IMR-90 (cell line): ENCODE results near the gene TMEM231. TPM values are rescaled to one million over a fixed set of nuclear protein-coding genes. Genes with fewer than 3 reads are reported as not detected.

Experiments used
- ATAC-seq: fragments of 200-7000 bp; cut with Tn5 transposase; 2 replicates; pipeline ENCODE4 v1.9.1; 2020; ENCODE audit warnings: low read depth, mild to moderate bottlenecking, moderate library complexity
- BruUV-seq: library from RNA; stranded (reverse); fragments of 400-500 nt; replicated peaks from 2 replicates; lab custom pipeline; 2021; lab: Mats Ljungman, UMichigan
- CTCF ChIA-PET: fragments of 300-600 bp; formaldehyde crosslinking; extraction: SDS; loops from one replicate; lab custom pipeline; 2021; ENCODE audit warnings: antibody characterized with exemption; lab: Yijun Ruan, JAX
- POLR2A ChIA-PET: fragments of 300-600 bp; sonication (Branson Sonifier 250); formaldehyde crosslinking; loops from one replicate; lab custom pipeline; 2022; ENCODE audit warnings: antibody characterized with exemption; ENCODE audit not compliant: unreplicated experiment; lab: Charles Lee
- DNase-seq: peaks from one replicate; pipeline ENCODE4 v3.0.0; 2013
- H2AFZ ChIP-seq: replicated peaks from 2 replicates; pipeline ENCODE3; 2013; ENCODE audit warnings: low read length, mild to moderate bottlenecking; ENCODE audit not compliant: poor library complexity
- H2AK5ac ChIP-seq: 2 replicates; pipeline ENCODE4 v1.6.1; 2013; ENCODE audit warnings: low read depth, low read length, inconsistent platforms
- H2AK9ac ChIP-seq: replicated peaks from 2 replicates; pipeline ENCODE3; 2013; ENCODE audit warnings: mild to moderate bottlenecking, low read depth, low read length, moderate library complexity; ENCODE audit not compliant: poor library complexity
- H2BK120ac ChIP-seq: 2 replicates; pipeline ENCODE4 v1.6.1; 2013; ENCODE audit warnings: low read depth, low read length, inconsistent platforms
- H2BK15ac ChIP-seq: 3 replicates; pipeline ENCODE4 v1.6.1; 2013; ENCODE audit warnings: low read depth, low read length, inconsistent platforms
- H2BK20ac ChIP-seq: 2 replicates; pipeline ENCODE4 v1.6.1; 2013; ENCODE audit warnings: low read depth, mild to moderate bottlenecking, inconsistent platforms, low read length, moderate library complexity
- H2BK5ac ChIP-seq: 2 replicates; pipeline ENCODE4 v1.6.1; 2013; ENCODE audit warnings: mild to moderate bottlenecking, low read depth, low read length, inconsistent platforms; ENCODE audit not compliant: poor library complexity, severe bottlenecking
- H3K14ac ChIP-seq: replicated peaks from 2 replicates; pipeline ENCODE4 v1.6.1; 2013; ENCODE audit warnings: low read depth, low read length, inconsistent platforms
- H3K18ac ChIP-seq: 2 replicates; pipeline ENCODE4 v1.6.1; 2013; ENCODE audit warnings: low read depth, low read length, control low read depth
- H3K23ac ChIP-seq: 2 replicates; pipeline ENCODE4 v1.6.1; 2013; ENCODE audit warnings: low read depth, low read length, inconsistent platforms
- H3K27ac ChIP-seq: 2 replicates; pipeline ENCODE4 v1.5.1; 2013; ENCODE audit warnings: mild to moderate bottlenecking, control low read depth, low read length; ENCODE audit not compliant: insufficient read depth
- H3K27me3 ChIP-seq: 2 replicates; pipeline ENCODE4 v1.6.1; 2013; ENCODE audit warnings: low read length; ENCODE audit not compliant: control insufficient read depth, insufficient read depth
- H3K36me3 ChIP-seq: 2 replicates; pipeline ENCODE4 v1.6.1; 2013; ENCODE audit warnings: low read length, mixed read lengths; ENCODE audit not compliant: control insufficient read depth, insufficient read depth
- H3K4ac ChIP-seq: 2 replicates; pipeline ENCODE4 v1.6.1; 2013; ENCODE audit warnings: low read depth, low read length, inconsistent platforms
- H3K4me1 ChIP-seq: 2 replicates; pipeline ENCODE4 v1.6.1; 2013; ENCODE audit warnings: low read length, mixed read lengths; ENCODE audit not compliant: control insufficient read depth, insufficient read depth
- H3K4me2 ChIP-seq: 2 replicates; pipeline ENCODE4 v1.6.1; 2013; ENCODE audit warnings: low read depth, mild to moderate bottlenecking, control low read depth, low read length, moderate library complexity
- H3K4me3 ChIP-seq: 2 replicates; pipeline ENCODE4 v1.5.1; 2013; ENCODE audit warnings: low read depth, mild to moderate bottlenecking, control low read depth, low read length, moderate library complexity; ENCODE audit not compliant: insufficient read depth
- H3K56ac ChIP-seq: 2 replicates; pipeline ENCODE4 v1.6.1; 2013; ENCODE audit warnings: low read length, inconsistent platforms; ENCODE audit not compliant: insufficient read depth; ENCODE audit errors: extremely low read depth
- H3K79me1 ChIP-seq, 2 experiments: 2 replicates each; pipeline ENCODE4 v1.6.1; 2013; ENCODE audit warnings: low read length in 2 of 2, inconsistent platforms in 1 of 2, low read depth in 1 of 2
- H3K9ac ChIP-seq: 2 replicates; pipeline ENCODE4 v1.6.1; 2013; ENCODE audit warnings: low read depth, low read length, control low read depth
- H3K9me1 ChIP-seq: 2 replicates; pipeline ENCODE4 v1.6.1; 2013; ENCODE audit warnings: low read length, inconsistent platforms; ENCODE audit not compliant: insufficient read depth
- H3K9me3 ChIP-seq: 2 replicates; pipeline ENCODE4 v1.6.1; 2013; ENCODE audit warnings: low read length; ENCODE audit not compliant: control insufficient read depth, insufficient read depth
- H4K20me1 ChIP-seq: 2 replicates; pipeline ENCODE4 v1.6.1; 2013; ENCODE audit warnings: low read length, inconsistent platforms; ENCODE audit not compliant: insufficient read depth
- H4K5ac ChIP-seq: 2 replicates; pipeline ENCODE4 v1.6.1; 2013; ENCODE audit warnings: mild to moderate bottlenecking, low read depth, low read length, control low read depth
- H4K8ac ChIP-seq, 2 experiments: 2 replicates each; pipeline ENCODE4 v1.6.1; 2013; ENCODE audit warnings: low read depth in 2 of 2, low read length in 2 of 2, control low read depth in 1 of 2, inconsistent platforms in 1 of 2
- H4K91ac ChIP-seq: 2 replicates; pipeline ENCODE4 v1.6.1; 2013; ENCODE audit warnings: low read depth, low read length, inconsistent platforms; ENCODE audit not compliant: insufficient read depth
- BHLHE40 ChIP-seq: fragments of 150-350 bp; IDR thresholded peaks from 2 replicates; pipeline ENCODE4 v1.6.1; 2016; ENCODE audit warnings: mild to moderate bottlenecking, low read depth, low read length
- CEBPB ChIP-seq: IDR thresholded peaks from 2 replicates; pipeline ENCODE4 v1.6.1; 2012; ENCODE audit warnings: low read depth, low read length, improper control_type of control experiment
- CHD1 ChIP-seq: IDR thresholded peaks from 2 replicates; pipeline ENCODE4 v1.6.1; 2012; ENCODE audit warnings: low read depth, low read length, improper control_type of control experiment
- FOS ChIP-seq: fragments of 150-350 bp; IDR thresholded peaks from 2 replicates; pipeline ENCODE4 v1.6.1; 2016; ENCODE audit warnings: low read depth, low read length
- MAFK ChIP-seq: IDR thresholded peaks from 2 replicates; pipeline ENCODE4 v1.6.1; 2012; ENCODE audit warnings: low read depth, low read length, improper control_type of control experiment
- MAZ ChIP-seq: IDR thresholded peaks from 2 replicates; pipeline ENCODE4 v1.6.1; 2012; ENCODE audit warnings: low read depth, mild to moderate bottlenecking, low read length, improper control_type of control experiment, moderate library complexity, borderline replicate concordance
- MXI1 ChIP-seq: IDR thresholded peaks from 2 replicates; pipeline ENCODE4 v1.6.1; 2012; ENCODE audit warnings: low read depth, mild to moderate bottlenecking, low read length, moderate library complexity, borderline replicate concordance
- NFE2L2 ChIP-seq: fragments of 150-350 bp; IDR thresholded peaks from 2 replicates; pipeline ENCODE4 v1.6.1; 2016; ENCODE audit warnings: low read depth, mild to moderate bottlenecking, low read length
- POLR2A ChIP-seq: IDR thresholded peaks from 2 replicates; pipeline ENCODE4 v1.6.1; 2012; ENCODE audit warnings: mild to moderate bottlenecking, low read depth, low read length
- RAD21 ChIP-seq: IDR thresholded peaks from 2 replicates; pipeline ENCODE4 v1.6.1; 2012; ENCODE audit warnings: low read length, improper control_type of control experiment
- RCOR1 ChIP-seq: IDR thresholded peaks from 2 replicates; pipeline ENCODE4 v1.6.1; 2012; ENCODE audit warnings: mild to moderate bottlenecking, low read length, improper control_type of control experiment; ENCODE audit not compliant: insufficient replicate concordance
- RFX5 ChIP-seq: IDR thresholded peaks from 2 replicates; pipeline ENCODE4 v1.8.0; 2012; ENCODE audit warnings: low read depth, mild to moderate bottlenecking, low read length, moderate library complexity
- SMC3 ChIP-seq: fragments of 150-350 bp; IDR thresholded peaks from 2 replicates; pipeline ENCODE4 v1.6.1; 2016; ENCODE audit warnings: low read depth, mild to moderate bottlenecking, antibody characterized with exemption, low read length, moderate library complexity
- USF2 ChIP-seq: fragments of 150-350 bp; IDR thresholded peaks from 2 replicates; pipeline ENCODE4 v1.6.1; 2017; ENCODE audit warnings: mild to moderate bottlenecking, antibody characterized with exemption, low read length, low read depth
- WGBS, 2 experiments: methylation state at CpG; one replicate each; pipeline versions ENCODE4 v1.1.5 to v1.1.7; 2013; ENCODE audit warnings: missing lambda C conversion rate in 2 of 2; ENCODE audit not compliant: insufficient read length in 1 of 2; ENCODE audit errors: extremely low coverage in 2 of 2; 5-methylcytosine and 5-hydroxymethylcytosine counted together
- dilution Hi-C: fragments of 300-500 bp; cut with HindIII; formaldehyde crosslinking; loops from one replicate; pipeline ENCODE4 v1.14.3; 2018; ENCODE audit warnings: low sequenced_read_pairs; ENCODE audit not compliant: unreplicated experiment
- in situ Hi-C: fragments of 300-500 bp; cut with MboI; formaldehyde crosslinking; loops from 3 replicates; pipeline ENCODE4 v1.14.3; 2019; ENCODE audit warnings: low sequenced_read_pairs, inconsistent platforms, mixed read lengths
- intact Hi-C: fragments of 100-400 bp; cut with micrococcal nuclease; formaldehyde crosslinking; loops from 2 replicates; pipeline ENCODE4 v1.10.0; 2022
- polyA plus RNA-seq, 3 experiments: library from polyadenylated mRNA; depleted of rRNA; stranded (reverse); fragments of >200 nt; gene quantifications; 2 replicates each; pipeline ENCODE4 v1.2.3, GENCODE V29; 2012; ENCODE audit warnings: low replicate concordance in 1 of 3
- total RNA-seq: library from RNA; depleted of rRNA; stranded (reverse); fragments of >200 nt; gene quantifications from 2 replicates; pipeline ENCODE4 v1.2.3, GENCODE V29; 2012
- TF ChIP-seq, protein P1 (sequence below): fragments of 150-350 bp; IDR thresholded peaks from 2 replicates; pipeline ENCODE4 v1.6.1; 2016; ENCODE audit warnings: low read depth, mild to moderate bottlenecking, low read length, moderate library complexity, borderline replicate concordance
- TF ChIP-seq, protein P2 (sequence below): conservative IDR thresholded peaks from 2 replicates; pipeline ENCODE4 v1.5.1; 2012; ENCODE audit warnings: mild to moderate bottlenecking, low read depth, low read length, improper control_type of control experiment

TMEM231 gene
- total and polyA plus RNA-seq, 2 of the 4 experiments (the other 2 are of a cell fraction) = 10.6 to 15.4 TPM

GRCh38 chr16:75570396-75571065 lies 14.5 kb upstream of the TMEM231 start:
- no peak for ATAC-seq
- Histone ChIP-seq H3K23ac (no peak overlapping the region), H3K9me3 (no peaks in the 10 kb centered on the region), H2BK20ac (no peak overlapping the region), H4K20me1 (peaks cover 20% of the 10 kb centered on the region), H2AFZ (no peak overlapping the region), H3K27ac (no peak overlapping the region), H3K36me3 (peaks cover 58% of the 10 kb centered on the region), H3K9me1 (peaks cover 21% of the 10 kb centered on the region), H3K56ac (no peak overlapping the region), H3K18ac (no peak overlapping the region), H2BK15ac (no peak overlapping the region), H3K4me3 (no peak overlapping the region), H2AK9ac (no peak overlapping the region), H2BK120ac (no peak overlapping the region), H2BK5ac (no peak overlapping the region), H4K5ac (no peak overlapping the region), H3K4me2 (no peak overlapping the region), H3K4me1 (peaks cover 6% of the 10 kb centered on the region; the same call in 1 of the 2 replicates), H4K8ac (no peak overlapping the region), H3K9ac (no peak overlapping the region), H2AK5ac (no peak overlapping the region), H3K14ac (no peak overlapping the region), H3K79me1 (peaks cover 36 to 78% of the 10 kb centered on the region in 2 experiments), H3K27me3 (no peaks in the 10 kb centered on the region), H3K4ac (no peak overlapping the region), H4K91ac (no peak overlapping the region)
- WGBS, 2 experiments = 100% methylated on average over 1 of the region's 5 CpGs; no CpG with 5 or more reads in 1 of the 2 experiments
- TF ChIP-seq CHD1 (no peak), POLR2A (no peak), SMC3 (no peak), NFE2L2 (no peak), RCOR1 (no peak), FOS (no peak), MAZ (no peak), USF2 (no peak), RAD21 (no peak), RFX5 (no peak), MXI1 (no peak), CEBPB (no peak), BHLHE40 (no peak), MAFK (no peak)
- TF ChIP-seq, protein P1, sequence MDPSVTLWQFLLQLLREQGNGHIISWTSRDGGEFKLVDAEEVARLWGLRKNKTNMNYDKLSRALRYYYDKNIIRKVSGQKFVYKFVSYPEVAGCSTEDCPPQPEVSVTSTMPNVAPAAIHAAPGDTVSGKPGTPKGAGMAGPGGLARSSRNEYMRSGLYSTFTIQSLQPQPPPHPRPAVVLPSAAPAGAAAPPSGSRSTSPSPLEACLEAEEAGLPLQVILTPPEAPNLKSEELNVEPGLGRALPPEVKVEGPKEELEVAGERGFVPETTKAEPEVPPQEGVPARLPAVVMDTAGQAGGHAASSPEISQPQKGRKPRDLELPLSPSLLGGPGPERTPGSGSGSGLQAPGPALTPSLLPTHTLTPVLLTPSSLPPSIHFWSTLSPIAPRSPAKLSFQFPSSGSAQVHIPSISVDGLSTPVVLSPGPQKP = no peak
- TF ChIP-seq, protein P2, sequence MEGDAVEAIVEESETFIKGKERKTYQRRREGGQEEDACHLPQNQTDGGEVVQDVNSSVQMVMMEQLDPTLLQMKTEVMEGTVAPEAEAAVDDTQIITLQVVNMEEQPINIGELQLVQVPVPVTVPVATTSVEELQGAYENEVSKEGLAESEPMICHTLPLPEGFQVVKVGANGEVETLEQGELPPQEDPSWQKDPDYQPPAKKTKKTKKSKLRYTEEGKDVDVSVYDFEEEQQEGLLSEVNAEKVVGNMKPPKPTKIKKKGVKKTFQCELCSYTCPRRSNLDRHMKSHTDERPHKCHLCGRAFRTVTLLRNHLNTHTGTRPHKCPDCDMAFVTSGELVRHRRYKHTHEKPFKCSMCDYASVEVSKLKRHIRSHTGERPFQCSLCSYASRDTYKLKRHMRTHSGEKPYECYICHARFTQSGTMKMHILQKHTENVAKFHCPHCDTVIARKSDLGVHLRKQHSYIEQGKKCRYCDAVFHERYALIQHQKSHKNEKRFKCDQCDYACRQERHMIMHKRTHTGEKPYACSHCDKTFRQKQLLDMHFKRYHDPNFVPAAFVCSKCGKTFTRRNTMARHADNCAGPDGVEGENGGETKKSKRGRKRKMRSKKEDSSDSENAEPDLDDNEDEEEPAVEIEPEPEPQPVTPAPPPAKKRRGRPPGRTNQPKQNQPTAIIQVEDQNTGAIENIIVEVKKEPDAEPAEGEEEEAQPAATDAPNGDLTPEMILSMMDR = no peak
- BruUV-seq = no TSS peak
- DNase-seq = no peak
- intact Hi-C loops (no loop called here), dilution Hi-C loops (no loop called here), in situ Hi-C loops (no loop called here)
- ChIA-PET CTCF (no interaction called here), POLR2A (no interaction called here)
